Iris pigment epithelial cell (primary cell): ENCODE results near the gene SLC24A3.

Experiments
- DNase-seq: peaks from one replicate; pipeline ENCODE4 v3.0.0-alpha.2; 2011; ENCODE audit warnings: low read depth

The SLC24A3 gene

DNA sequence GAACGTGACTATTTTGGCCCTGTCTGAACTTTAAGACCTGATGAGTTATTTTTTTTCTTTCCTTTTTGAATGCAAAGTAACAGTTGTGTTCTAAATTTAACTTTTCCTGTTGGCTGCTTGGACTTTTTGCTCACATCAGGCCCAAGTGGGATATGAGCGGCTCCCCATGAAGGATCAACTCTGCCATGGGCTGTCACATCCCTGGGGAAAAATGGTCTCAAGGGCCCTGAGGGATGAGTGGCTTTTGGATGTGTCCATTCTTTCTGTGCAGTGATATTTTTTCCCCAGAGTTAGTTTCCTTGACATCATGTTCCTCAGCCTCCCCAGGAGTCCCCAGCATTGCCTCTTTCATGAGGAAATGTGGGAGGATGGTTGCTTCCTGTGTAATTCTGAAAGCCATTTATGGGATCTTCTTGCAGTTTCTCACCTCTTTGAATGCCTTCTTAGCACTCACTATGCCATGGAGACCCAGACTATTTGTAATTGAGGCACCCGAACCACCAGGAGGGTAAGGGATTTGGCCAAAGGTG is 92.5 kb downstream of the SLC24A3 start:
- no peak for DNase-seq

DNA sequence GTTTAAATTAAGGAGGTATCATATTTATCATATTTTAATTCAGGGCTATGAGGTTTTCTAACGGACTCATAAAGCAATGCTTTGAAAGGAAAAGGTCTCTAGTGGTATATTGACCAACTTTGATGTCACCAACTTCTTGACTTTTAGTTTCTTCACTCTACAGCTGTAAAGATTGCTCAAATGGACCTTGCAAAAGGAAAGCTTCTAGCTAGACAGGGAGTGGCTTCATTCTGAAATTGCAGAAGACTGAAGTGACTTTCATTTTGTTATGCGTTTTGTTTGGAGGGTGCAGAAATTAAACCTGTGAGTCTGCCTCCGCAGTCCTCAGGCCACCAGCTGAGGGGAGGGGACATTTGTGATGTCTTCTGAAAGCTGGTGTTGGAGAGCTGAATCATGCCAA is 95.7 kb downstream of the SLC24A3 start:
- DNase-seq: no peak

DNA sequence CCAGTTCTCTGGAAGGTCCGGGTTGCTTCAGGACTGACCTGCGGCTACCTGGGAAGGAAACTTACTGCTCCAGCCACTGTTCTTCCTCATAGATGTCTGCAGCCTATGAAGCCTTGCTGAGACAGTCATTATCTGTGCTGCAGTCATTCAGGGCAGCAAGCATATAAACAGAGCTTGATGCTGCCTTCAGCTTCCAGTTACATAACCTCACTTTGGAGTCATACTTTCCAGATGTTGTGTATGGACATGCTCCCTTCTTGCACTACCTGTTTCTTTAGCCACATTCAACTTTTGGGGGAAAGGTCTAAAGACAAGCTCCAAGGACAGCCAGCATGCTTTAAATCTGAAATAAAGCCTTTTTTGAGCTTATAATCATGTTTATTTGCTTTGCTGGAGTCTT is 98.1 kb downstream of the SLC24A3 start:
- DNase-seq: no peak

DNA sequence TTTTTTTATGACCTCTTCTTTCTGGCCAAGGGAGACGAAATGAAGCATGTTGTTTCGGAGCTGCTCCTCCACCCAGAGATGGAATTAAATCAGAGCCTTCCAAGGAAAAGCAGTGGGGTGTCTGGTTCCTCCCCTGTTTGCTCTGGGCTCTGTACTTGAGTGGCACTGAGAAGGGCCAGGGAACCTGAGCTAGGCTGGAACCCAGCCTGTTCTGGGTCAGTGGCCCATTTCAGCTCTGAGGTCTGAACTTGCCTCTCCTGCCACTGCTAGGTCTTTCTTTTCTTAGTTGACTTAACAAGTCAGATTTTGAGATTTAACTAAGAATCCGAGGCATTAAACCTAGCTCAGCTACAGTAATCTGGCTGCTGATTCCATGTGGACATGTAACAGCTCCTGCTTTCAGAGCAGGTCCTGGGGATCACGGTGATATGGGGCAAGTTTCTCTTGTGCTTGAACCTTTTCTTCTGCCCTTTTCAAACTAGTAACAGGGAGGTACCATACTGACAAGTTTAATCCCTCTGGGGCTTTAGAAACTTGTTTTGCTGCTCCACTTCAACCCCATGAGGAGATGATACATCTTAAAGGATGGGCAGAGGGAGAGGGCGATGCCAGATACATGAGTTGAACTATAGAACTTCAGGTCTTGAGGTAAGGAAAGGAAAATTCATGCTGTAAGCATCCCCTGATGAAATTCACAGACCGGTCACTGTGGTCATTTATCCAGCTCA is 101.1 kb downstream of the SLC24A3 start:
- no peak for DNase-seq

DNA sequence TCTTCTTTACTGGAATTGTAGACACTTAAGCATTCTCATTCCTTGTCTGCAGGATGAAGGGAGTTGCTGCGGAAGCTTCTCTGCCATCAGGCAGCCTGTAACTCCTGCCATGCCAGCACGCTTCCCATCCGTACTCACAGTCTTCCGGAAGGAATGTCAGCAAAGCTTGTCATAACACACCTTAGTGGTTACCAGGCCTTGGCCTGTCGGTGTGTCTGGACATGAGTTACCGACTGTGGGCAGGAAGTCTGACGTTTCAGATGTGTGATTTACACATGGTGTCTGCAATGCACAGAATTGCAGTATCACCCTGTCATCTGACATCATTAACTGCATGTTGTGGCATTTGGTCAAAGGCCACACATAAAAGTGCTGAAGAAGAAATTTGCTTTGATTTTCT is 102.2 kb downstream of the SLC24A3 start:
- DNase-seq: no peak

DNA sequence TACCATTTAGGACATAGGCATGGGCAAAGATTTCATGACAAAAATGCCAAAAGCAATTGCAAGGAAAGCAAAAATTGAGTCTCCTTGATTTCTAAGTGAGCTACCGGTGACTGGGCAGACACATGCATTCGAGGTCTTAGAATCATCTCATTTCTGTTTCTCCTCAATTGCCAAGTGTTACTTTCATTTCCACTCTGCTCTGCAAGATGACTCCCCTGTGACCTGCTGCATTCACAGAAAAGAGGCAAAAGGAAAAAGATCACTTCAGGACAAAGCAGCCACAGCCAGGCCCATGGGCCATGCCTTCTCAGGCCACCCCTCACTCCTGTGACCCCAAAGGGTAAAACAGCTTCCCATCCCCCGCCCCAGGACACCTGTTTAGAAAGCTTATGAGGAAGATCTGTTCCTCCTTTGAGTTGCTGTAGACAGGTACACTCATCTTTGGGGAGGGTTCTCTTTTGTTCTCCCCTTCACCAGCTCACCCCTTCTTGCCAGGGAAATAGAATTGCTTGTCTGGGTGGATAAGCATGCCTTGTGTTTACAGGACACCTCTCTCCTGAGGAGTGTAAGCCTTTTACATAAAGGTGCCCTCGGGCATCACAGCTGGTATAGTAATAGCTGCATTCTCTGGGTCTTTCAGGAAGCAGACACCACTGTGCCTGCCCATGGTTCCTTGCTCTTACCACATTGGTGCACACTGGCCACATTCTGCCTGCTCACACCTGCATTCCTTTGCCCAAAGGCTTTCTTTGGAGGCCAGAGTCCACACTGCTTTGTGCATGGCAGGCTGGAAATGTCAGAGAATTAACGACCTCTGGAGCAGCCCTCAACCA is 105.0 kb downstream of the SLC24A3 start:
- no peak for DNase-seq

DNA sequence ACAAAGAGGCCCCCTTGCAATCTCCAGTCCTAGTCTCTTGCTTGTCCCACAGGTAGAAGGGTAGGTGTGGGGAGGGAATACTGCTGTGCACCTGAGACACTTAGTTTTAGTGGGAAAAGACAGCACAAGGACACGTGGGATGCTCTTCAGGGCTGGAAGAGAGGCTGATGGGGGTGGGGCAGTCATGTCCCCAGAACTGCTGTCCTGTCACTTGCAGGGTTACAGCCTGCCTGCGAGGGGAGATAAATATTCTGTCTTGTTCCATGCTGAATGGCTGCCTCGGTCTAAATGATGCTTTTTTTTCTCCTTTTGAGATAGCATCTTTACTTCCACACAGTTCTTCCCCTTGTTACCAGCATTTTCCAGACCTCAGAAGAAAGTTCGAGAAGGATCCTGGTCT is 106.2 kb downstream of the SLC24A3 start:
- DNase-seq: no peak

DNA sequence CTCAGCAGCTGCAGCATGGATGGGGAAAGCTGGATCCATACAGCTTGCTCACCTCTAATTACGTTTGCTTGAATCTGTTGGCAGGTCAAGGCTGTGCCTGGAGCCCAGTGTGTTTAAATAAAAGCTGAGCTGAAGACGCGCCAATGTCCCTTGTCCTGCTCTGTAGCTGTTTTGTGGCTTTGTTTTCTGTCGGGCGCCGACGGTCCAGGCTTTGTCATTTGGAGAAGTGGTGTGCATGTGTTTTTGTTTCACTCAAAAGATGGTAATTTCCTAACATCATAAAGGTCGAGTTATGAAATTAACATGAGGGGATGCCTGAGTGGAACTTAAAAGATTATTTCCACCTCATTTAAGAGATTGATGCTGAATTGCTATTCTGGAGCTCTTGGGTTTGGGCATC is 107.6 kb downstream of the SLC24A3 start:
- no peak for DNase-seq

DNA sequence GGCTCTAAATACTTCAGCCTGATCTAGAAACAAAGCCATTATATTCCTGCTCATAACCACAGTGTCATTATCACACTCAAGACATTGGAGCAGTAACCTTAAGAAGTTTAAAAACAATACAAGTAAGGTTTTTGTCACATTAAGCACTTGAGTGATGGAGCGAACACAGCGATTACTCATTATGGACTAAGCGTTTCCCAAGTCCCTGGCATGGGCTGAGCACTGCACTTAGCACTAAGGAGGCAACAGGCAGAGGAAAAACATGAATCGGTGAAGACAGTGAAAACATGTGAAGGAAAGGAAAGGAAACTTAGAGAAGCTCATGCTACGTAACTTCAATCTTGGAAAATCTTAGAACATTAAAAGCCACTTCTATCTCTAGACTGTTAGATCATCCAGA is 108.7 kb downstream of the SLC24A3 start:
- no peak for DNase-seq

DNA sequence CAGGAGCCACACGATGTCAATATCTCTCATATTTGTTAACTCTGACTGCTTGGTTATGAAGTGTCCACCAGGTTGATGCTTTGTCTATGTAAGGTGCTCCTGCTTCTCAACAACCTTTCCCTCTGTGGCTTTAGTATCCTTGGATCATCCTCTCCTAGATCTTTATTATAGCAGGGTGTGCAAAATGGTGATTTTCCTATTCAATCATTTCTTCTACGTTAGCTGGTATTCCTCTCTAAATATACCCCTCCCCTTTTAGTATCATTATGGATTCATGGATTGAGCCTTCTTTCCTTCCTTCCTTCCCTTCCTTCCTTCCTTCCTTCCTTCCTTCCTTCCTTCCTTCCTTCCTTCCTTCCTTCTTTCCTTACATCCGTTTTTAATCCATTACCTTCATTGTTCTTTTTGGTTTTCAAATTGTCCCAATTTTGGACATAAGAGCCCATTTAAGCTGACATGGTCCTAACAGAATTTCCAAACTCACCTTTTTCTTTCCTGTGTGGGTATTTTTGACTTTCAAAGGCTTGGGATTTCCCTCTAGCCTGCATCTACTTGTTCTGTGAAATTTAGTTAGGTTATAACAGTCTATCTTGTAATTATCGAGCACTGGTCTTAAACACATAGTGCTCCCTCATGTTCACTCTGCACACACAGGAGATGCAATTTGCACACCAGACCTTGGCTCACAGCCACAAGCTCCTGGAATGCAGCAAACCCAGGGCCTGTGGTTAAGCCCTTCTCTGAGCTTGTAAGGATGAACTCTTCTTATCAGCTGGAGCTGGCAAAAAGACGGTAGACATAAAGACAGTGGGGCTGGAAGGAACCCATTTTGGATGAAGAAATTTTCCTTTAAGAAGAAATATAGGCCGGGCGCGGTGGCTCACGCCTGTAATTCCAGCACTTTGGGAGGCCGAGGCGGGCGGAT is 109.9 kb downstream of the SLC24A3 start:
- no peak for DNase-seq

DNA sequence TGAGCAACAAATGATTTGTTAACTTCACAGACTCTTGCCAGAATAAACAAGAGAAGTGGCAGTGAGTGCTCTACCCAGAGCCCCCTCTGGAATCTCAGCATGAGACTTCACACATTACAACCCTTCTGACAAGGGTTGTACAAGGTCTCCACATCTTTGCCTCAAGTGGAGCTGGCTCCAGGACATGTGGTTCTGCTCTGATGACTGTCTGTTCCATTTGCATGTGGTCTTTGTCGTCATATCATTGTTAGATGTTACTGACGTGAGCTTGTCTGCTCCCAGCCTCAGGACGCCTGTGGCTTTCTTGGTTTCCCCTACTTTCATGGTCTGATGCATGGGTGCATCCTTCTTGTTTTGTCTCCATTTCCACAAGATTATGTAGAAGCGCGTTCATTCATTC is 115.0 kb downstream of the SLC24A3 start:
- no peak for DNase-seq

DNA sequence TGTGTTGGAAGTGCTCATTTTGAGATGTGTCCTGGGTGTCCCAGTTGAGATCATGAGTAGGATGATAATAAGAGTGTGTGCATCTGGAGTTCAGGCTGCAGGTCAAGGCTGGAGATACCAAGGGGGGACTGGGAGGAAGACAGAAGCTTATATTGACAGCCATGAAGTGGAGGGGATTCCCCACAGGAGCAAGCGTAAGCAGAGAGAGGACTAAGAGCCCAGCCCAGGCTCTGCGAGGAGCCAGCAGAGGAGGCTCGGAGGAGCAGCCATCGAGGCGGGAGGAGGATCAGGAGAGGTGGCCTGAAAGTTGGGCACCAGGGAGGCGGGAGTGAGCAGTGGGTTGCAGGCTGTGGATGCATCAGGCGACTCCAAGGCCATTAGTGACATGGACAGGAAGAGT is 116.2 kb downstream of the SLC24A3 start:
- DNase-seq: no peak

DNA sequence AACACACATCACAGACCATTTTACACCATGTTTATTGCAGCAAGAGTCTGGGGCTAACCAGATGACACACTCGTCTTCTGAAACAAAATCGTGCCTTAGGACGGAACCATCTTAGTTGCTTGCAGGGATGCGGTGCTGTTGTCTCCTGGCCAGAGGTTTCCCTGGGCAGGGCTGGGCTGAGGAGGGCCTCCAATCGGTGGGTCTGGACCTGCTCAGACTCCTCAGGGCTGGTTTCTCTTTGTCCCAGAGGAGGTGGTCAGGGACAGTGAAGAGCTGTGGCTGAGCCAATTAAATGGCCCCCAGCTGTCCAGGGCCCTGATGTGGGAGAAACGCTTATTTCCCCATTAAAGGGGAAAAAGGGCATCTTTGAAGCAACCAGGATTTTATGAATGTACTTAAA is 117.6 kb downstream of the SLC24A3 start:
- DNase-seq: no peak

DNA sequence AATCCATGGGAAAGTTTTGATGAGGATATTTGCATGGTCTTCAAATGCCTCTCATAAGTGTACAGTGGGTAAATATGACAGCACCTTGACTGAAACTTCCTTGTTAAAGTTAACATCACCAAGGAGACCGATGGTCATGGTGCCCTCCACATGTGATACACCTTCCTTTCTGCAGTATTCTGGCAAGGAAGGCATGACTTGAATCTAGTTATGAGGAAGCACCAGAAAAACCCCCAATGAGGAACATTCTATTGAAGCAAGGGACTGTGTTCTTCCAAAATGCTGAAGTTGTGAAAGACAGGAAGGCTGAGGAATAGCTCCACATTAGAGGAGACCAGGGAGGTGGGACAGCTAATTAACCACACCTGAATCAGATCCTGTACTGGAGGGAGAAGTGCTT is 118.3 kb downstream of the SLC24A3 start:
- DNase-seq: no peak

DNA sequence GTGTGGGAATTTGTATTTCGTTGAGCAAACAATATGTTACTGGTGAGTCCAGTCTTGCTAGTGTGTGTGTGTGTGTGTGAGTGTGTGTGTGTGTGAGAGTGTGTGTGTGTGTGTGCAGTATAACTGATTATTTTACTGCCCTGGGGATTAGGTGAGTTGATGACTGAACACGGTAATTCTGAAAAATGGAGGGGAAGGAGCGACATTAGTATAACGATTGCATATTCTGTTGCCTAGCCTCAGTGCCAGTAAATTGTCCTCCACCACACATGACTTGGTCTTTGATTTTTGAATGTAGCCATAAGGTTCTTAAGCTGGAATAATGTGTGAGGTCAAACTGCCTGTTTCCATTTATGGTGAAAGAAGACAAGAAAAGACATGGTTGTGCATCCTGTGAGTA is 121.1 kb downstream of the SLC24A3 start:
- no peak for DNase-seq

DNA sequence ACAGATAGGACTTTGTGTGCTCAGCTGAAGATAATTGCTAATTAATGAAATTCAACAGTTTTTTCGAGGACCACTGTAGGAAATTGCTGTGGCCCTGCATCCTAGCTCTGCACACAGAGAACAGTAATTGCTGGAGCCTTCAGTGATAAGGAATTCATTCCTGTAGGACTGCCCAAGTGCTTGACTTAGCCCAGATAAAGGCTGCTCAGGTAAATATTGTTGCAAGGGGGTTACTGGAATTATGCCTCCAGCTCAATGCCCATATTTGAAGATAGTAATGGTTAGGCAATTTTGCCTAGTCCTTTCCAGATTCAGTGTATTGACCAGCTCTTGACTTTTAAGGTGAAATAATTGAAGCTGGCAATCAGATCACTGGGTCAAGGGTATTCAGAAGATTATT is 122.9 kb downstream of the SLC24A3 start:
- DNase-seq: no peak

DNA sequence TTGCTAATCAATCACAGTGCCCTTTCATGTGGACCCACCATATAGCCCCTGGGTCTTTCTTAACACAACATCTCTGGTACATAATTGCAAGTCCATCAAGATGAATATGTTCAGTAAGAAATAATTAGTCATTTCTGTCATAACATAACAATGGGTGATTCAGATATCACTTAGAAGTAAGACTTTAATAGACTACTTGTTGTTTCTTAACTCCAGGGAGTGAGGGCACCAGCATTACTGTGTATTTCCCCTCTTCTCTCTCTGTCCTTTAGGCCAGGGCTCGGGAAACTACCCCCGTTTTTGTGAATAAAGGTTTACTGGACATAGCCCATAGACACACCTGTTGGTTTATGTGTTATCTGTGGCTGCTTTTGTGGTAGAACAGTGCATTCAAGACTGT is 123.5 kb downstream of the SLC24A3 start:
- no peak for DNase-seq

DNA sequence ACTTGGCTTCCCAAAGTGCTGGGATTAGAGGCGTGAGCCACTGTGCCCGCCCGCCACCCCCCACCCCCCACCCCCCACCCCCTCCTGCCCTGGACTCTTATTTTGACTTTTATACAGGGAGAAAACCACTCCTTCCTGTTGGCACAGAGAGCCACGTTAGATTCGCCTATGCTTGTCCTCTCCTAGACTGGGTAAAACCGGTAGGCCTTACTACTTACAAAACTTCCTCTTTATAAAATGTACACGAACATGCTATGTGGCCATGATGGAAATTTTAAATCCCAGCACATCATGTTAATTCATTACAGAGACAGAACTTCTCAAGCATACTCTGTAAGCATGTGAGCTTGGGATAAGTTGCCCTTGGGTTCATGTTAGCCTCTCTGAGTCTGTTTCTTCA is 124.2 kb downstream of the SLC24A3 start:
- DNase-seq: no peak

DNA sequence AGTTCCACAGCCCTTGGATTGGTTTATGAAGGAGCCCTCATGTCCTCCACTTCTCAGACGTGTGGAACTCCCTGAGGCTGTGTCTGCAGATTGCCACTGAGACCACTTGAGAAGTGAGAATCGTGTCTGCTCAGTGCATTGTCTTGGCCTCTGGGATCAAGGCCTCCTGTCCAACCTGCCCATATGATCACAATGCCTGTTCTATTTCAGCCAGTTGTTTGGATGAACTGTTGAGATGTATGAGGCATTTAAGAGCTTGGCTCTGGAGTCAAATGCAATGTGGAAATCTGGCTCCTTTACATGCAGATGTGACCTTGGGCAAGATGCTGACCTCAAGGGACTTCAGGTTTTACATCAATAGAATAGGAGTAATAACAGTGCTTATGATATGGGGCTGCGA is 125.9 kb downstream of the SLC24A3 start:
- no peak for DNase-seq

DNA sequence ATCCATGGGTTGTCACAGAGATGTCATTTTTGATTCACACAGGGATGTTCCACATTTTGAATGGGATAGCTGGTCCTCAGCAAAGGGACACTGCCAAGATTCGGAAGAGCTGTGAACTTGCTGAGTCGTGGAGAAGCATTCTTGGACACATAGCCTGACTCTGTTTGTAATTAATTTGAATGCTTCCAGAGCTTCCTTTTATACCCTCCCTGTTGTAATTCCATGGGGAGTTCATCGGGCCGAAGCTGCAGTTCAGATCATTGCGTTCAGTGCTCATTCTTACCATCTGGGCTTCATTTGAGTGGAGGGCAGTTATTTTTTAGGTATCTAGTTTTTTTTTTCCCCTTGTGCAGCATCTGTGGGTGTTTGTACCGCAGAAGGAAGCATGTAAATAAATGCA is 126.5 kb downstream of the SLC24A3 start:
- DNase-seq: no peak

DNA sequence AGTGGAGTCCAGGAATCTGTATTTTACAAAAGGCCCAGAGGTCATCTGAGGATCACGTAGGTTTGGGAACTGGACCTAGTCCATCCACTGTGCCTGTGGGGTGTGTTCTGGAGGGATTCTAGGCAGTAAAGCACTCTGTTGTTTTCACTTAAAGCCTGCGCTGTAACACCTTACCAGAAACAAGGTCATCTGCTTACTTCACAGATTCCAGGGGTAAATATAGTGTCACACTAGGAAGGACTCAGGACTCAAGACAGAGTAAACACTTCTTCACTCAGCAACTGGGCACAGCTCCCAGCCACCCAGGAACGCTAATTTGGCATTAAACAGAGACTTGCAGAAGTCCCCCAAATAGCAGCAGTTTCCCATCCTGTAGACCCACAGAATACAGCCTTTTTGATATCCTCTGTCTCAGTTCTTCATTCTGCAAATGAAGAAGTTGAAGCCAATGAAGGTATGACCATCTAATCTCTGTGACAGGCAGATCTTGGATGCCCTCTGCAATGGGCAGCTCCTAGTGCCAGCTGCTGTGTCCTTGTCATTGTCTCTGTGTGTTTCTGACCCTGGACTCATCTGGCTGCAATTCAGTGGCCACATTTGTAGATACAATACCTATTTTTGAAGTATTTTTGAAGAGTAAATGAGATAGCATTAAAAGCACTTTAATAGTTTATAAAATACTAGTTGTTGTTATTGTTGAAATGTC is 129.1 kb downstream of the SLC24A3 start:
- no peak for DNase-seq

DNA sequence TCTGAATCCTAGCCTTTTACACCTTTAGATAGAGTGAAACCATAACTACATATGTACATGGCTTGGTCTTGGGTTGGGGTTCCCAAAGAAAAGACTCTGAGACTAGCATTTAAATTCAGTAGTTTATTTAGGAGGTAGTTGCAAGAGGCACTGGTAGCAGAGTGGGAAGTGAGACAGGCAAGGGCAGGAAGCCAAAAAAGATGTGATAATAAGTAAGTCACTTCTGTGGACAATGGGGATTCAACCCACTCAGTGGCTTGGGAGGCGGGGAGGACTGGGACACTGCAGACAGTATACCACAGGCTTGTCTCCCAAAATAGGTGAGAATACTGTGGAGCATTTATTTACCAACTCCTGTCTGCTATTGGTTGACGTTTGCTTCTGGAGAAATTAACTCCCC is 131.9 kb downstream of the SLC24A3 start:
- no peak for DNase-seq
